BLaER1 (cell line): ENCODE measurements around the gene MUC22.
A peak's percentile ranks its signal among the peaks of the same experiment; 100 is the strongest.

Source experiments
- H3K27ac ChIP-seq: shearing (Covaris generic); formaldehyde crosslinking; 2 replicates; pipeline ENCODE4 v1.8.1; 2022
- H3K27me3 ChIP-seq: shearing (Covaris generic); formaldehyde crosslinking; 2 replicates; pipeline ENCODE4 v1.8.1; 2022
- H3K36me3 ChIP-seq: shearing (Covaris generic); formaldehyde crosslinking; 2 replicates; pipeline ENCODE4 v1.8.1; 2022
- H3K4me1 ChIP-seq: shearing (Covaris generic); formaldehyde crosslinking; 2 replicates; pipeline ENCODE4 v1.8.1; 2022
- H3K4me2 ChIP-seq: shearing (Covaris generic); formaldehyde crosslinking; 2 replicates; pipeline ENCODE4 v1.8.1; 2022
- H3K4me3 ChIP-seq: shearing (Covaris generic); formaldehyde crosslinking; 2 replicates; pipeline ENCODE4 v1.8.1; 2022
- H3K9ac ChIP-seq: shearing (Covaris generic); formaldehyde crosslinking; 2 replicates; pipeline ENCODE4 v1.8.1; 2022
- H3K9me3 ChIP-seq: shearing (Covaris generic); formaldehyde crosslinking; 2 replicates; pipeline ENCODE4 v1.8.1; 2022
- H4K20me1 ChIP-seq: shearing (Covaris generic); formaldehyde crosslinking; 2 replicates; pipeline ENCODE4 v1.8.1; 2022
- Cebpa-rat ChIP-seq: shearing (Covaris generic); IDR thresholded peaks from 2 replicates; pipeline ENCODE4 v1.8.1; 2022

MUC22 gene

DNA sequence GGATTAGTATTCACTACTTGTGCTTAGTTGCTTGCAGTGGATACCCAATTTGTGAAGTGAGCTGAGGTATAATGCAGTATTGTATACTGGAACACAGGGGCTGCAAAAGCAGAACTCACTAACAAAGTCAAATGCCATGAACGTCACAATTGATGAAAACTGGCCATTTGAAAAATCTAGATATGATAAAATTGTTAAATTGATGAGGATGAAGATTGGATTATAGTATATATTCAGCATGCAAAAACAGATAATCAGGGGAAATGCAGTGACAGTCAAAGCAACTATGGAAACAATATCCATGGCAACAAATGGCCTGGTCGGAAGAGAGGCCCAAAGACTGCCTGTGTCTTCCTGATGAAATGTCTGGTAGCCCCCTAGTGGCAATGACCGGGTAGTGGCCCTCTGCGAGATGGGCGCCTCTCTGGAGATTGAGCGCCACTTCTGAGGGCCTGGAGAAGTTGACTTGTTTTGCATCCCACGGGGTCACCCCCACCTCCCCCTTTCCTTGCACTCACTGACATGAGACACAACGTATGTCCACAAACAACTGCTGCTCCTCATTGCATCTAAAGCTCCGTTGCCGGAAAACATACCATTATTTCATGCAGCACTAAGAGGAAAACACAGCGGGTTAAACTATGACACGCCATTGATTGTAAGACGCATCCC is 58.5 kb downstream of the MUC22 start:
- Histone ChIP-seq H3K36me3 (0 out of 2 replicates have a peak, but pooled peaks cover 8% of the 10 kb centered on the region), H3K4me3 (no peak overlapping the region), H4K20me1 (no peaks in the 10 kb centered on the region), H3K4me1 (no peaks in the 10 kb centered on the region), H3K9me3 (no peaks in the 10 kb centered on the region), H3K27me3 (no peaks in the 10 kb centered on the region), H3K27ac (no peak overlapping the region), H3K9ac (no peak overlapping the region), H3K4me2 (no peak overlapping the region)
- no peak for TF ChIP-seq Cebpa-rat

GRCh38 chr6:31070711-31071197 is 60.5 kb downstream of the MUC22 start:
- no peaks in the 10 kb centered on the region for H4K20me1 ChIP-seq
- H3K9ac ChIP-seq: no peak overlapping the region
- H3K4me2 ChIP-seq: no peak overlapping the region
- no peaks in the 10 kb centered on the region for H3K9me3 ChIP-seq
- no peaks in the 10 kb centered on the region for H3K27me3 ChIP-seq
- no peaks in the 10 kb centered on the region for H3K4me1 ChIP-seq
- no peak overlapping the region for H3K4me3 ChIP-seq
- TF ChIP-seq Cebpa-rat: no peak
- no peak overlapping the region for H3K27ac ChIP-seq
- H3K36me3 ChIP-seq: 0 out of 2 replicates have a peak, but pooled peaks cover under 1% of the 10 kb centered on the region

GRCh38 chr6:31074401-31074800 is 64.1 kb downstream of the MUC22 start:
- no peak for TF ChIP-seq Cebpa-rat
- H4K20me1 ChIP-seq: no peaks in the 10 kb centered on the region

DNA sequence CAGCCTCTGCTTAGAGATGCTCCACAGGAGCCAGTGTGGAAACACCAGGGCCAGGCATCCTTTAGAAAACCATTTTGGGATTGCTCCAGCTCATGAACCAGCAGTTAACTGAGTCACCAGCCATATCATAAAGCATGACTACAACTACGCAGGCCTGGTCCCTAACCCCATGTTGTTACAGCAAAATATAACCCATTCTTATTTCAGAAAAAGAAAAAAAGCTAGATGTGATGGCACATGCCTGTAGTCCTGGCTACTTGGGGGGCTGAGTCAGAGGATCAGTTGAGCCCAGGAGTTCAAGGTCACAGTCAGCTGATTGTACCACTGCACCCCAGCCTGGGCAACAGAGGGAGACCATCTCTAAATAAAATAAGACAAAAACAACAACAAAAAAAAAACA is 65.3 kb downstream of the MUC22 start:
- TF ChIP-seq Cebpa-rat: no peak
- no peak overlapping the region for H3K27ac ChIP-seq
- H3K9ac ChIP-seq: no peak overlapping the region

More at GRCh38 chr6:31074401-31074800, 64.1 kb downstream of the MUC22 start:
- no peak overlapping the region for H3K4me3 ChIP-seq
- H3K9ac ChIP-seq: no peak overlapping the region
- H3K9me3 ChIP-seq: no peaks in the 10 kb centered on the region
- H3K4me2 ChIP-seq: no peak overlapping the region
- no peaks in the 10 kb centered on the region for H3K27me3 ChIP-seq
- H3K36me3 ChIP-seq: no peaks in the 10 kb centered on the region
- peaks cover 11% of the 10 kb centered on the region for H3K4me1 ChIP-seq
- no peak overlapping the region for H3K27ac ChIP-seq

GRCh38 chr6:31076611-31077010 is 66.3 kb downstream of the MUC22 start:
- H3K4me2 ChIP-seq: peak overlapping the region; percentile 22; the same call in 1 of the 2 replicates
- no peak overlapping the region for H3K4me3 ChIP-seq
- no peaks in the 10 kb centered on the region for H3K36me3 ChIP-seq
- no peaks in the 10 kb centered on the region for H3K9me3 ChIP-seq
- H3K27ac ChIP-seq: no peak overlapping the region
- no peak for TF ChIP-seq Cebpa-rat
- H3K27me3 ChIP-seq: no peaks in the 10 kb centered on the region
- no peak overlapping the region for H3K9ac ChIP-seq
- H3K4me1 ChIP-seq: peaks cover 19% of the 10 kb centered on the region
- H4K20me1 ChIP-seq: no peaks in the 10 kb centered on the region

More for the DNA sequence above, 65.3 kb downstream of the MUC22 start:
- no peak overlapping the region for H3K4me3 ChIP-seq
- peaks cover 19% of the 10 kb centered on the region for H3K4me1 ChIP-seq
- H4K20me1 ChIP-seq: no peaks in the 10 kb centered on the region
- H3K27me3 ChIP-seq: no peaks in the 10 kb centered on the region
- no peaks in the 10 kb centered on the region for H3K36me3 ChIP-seq
- H3K4me2 ChIP-seq: no peak overlapping the region
- H3K9me3 ChIP-seq: no peaks in the 10 kb centered on the region

DNA sequence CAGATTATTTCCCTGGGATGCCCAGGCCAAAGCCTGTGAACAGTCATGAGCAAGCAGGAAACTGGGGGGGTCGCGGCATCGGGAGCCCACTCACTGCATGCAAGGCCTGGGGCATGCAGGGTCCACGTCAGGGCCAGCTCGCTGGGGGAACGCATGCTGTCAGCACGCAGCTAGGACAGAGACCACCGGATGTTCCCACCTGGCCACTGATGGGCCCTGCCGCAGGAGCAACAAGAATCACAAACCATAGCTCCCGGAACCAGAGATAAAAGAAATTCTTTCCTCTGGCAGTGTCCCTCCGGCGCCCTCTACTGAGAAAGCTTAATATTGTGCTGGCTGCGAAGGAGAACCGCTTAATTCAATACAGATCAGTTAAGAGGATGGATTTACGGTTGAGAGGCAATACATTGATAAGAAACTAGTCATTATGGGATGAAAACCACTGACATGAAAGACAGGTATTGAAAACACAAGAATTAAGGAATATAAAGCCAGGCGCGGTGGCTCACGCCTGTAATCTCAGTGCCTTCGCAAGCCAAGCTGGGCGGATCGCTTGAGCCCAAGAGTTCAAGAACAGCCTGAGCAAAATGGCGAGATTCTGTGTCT is 69.5 kb downstream of the MUC22 start:
- TF ChIP-seq Cebpa-rat: no peak
- Histone ChIP-seq H3K9ac (0 out of 2 replicates have a peak overlapping the region, but pooled peaks have one; percentile 42), H4K20me1 (no peaks in the 10 kb centered on the region), H3K9me3 (no peaks in the 10 kb centered on the region), H3K27ac (0 out of 2 replicates have a peak overlapping the region, but pooled peaks have one; percentile 49), H3K36me3 (no peaks in the 10 kb centered on the region), H3K4me2 (peak overlapping the region; percentile 85), H3K4me3 (peak overlapping the region; percentile 62), H3K27me3 (no peaks in the 10 kb centered on the region), H3K4me1 (peaks cover 39% of the 10 kb centered on the region)

GRCh38 chr6:31081872-31082271 is 71.6 kb downstream of the MUC22 start:
- no peak for TF ChIP-seq Cebpa-rat
- Histone ChIP-seq H3K4me2 (no peak overlapping the region), H3K27ac (no peak overlapping the region), H3K9ac (no peak overlapping the region), H4K20me1 (no peaks in the 10 kb centered on the region), H3K9me3 (no peaks in the 10 kb centered on the region), H3K36me3 (no peaks in the 10 kb centered on the region), H3K4me3 (no peak overlapping the region), H3K4me1 (peaks cover 41% of the 10 kb centered on the region), H3K27me3 (no peaks in the 10 kb centered on the region)

- no peak for TF ChIP-seq Cebpa-rat
- Histone ChIP-seq H3K27ac (no peak overlapping the region), H3K4me1 (peaks cover 40% of the 10 kb centered on the region), H3K27me3 (no peaks in the 10 kb centered on the region), H4K20me1 (no peaks in the 10 kb centered on the region), H3K4me2 (peak overlapping the region; percentile 41), H3K36me3 (no peaks in the 10 kb centered on the region), H3K4me3 (no peak overlapping the region), H3K9me3 (no peaks in the 10 kb centered on the region), H3K9ac (no peak overlapping the region)
Measured at GRCh38 chr6:31083742-31084354, 73.6 kb downstream of the MUC22 start.
